Measurements from ENCODE around the gene ZNF655. TPM values are rescaled to one million over a fixed set of nuclear protein-coding genes. Genes with fewer than 3 reads are reported as not detected.
"Not testable (repeated sequence)": the region's sequence is repeated elsewhere in the genome, so short reads cannot be mapped to it uniquely, and the experiment has no call there.

Gene ZNF655
- polyA plus RNA-seq, 1 donor (not counting 4 experiments of a cell fraction or from before 2014, with no cell fraction given) = 71.1 TPM

GRCh38 chr7:99543916-99544315 lies 14.5 kb upstream of the ZNF655 start:
- no peak overlapping the region for H3K4me3 ChIP-seq (ENCODE audit: control insufficient read depth in 2 of 3, extremely low read depth in 1 of 3, insufficient read depth in 2 of 3, low read depth in 1 of 3, low read length in 3 of 3)
- H3K27me3 ChIP-seq (ENCODE audit: control insufficient read depth, extremely low read depth, insufficient read depth, low read length) = no peaks in the 10 kb centered on the region
- no peak overlapping the region for H2AFZ ChIP-seq (ENCODE audit: control insufficient read depth, low read length)
- H3K79me2 ChIP-seq (ENCODE audit: control insufficient read depth, insufficient read depth, low read length) = no peaks in the 10 kb centered on the region
- H3K36me3 ChIP-seq (ENCODE audit: control insufficient read depth in 2 of 2, extremely low read depth in 1 of 2, insufficient read depth in 2 of 2, low read length in 2 of 2) = no peaks in the 10 kb centered on the region
- no peak overlapping the region for H3K9ac ChIP-seq (ENCODE audit: control insufficient read depth, extremely low read depth, insufficient read depth, low read length)
- DNase-seq (ENCODE audit: low read depth, low spot score) (no peak), FAIRE-seq (no peak)
- peaks cover 6% of the 10 kb centered on the region for H3K9me3 ChIP-seq (ENCODE audit: control insufficient read depth, low read depth, low read length)
- TF ChIP-seq CTCF (optimal IDR thresholded peaks at IDR 0.05 in 1 of 3, IDR thresholded peaks at IDR 0.05 in 1 of 3, conservative IDR thresholded peaks at IDR 0.05 in 1 of 3; ENCODE audit: extremely low read depth in 1 of 3, insufficient read depth in 2 of 3, low read length in 3 of 3) (no peak), EZH2 (IDR thresholded peaks at IDR 0.05; ENCODE audit: low read length) (no peak)
- no peak overlapping the region for H3K27ac ChIP-seq (ENCODE audit: control insufficient read depth, insufficient read depth, low read length)
- dilution Hi-C loops (cut with MboI; ENCODE audit: extremely low pct_ligation_motif_present, low sequenced_read_pairs) = no loop called here
- no peaks in the 10 kb centered on the region for H4K20me1 ChIP-seq (ENCODE audit: control insufficient read depth, extremely low read depth, insufficient read depth, low read length)
- H3K9me1 ChIP-seq (ENCODE audit: control insufficient read depth, extremely low read depth, insufficient read depth, low read length) = no peaks in the 10 kb centered on the region
- no peak overlapping the region for H3K4me2 ChIP-seq (ENCODE audit: control insufficient read depth, extremely low read depth, insufficient read depth, low read depth, low read length)
- H3K4me1 ChIP-seq (ENCODE audit: control insufficient read depth, extremely low read depth, insufficient read depth, low read length) = no peaks in the 10 kb centered on the region

GRCh38 chr7:99545308-99545707 lies 13.1 kb upstream of the ZNF655 start:
- H3K79me2 ChIP-seq (ENCODE audit: control insufficient read depth, insufficient read depth, low read length); H3K4me3 ChIP-seq (ENCODE audit: control insufficient read depth in 2 of 3, extremely low read depth in 1 of 3, insufficient read depth in 2 of 3, low read depth in 1 of 3, low read length in 3 of 3); H3K27me3 ChIP-seq (ENCODE audit: control insufficient read depth, extremely low read depth, insufficient read depth, low read length); H3K4me2 ChIP-seq (ENCODE audit: control insufficient read depth, extremely low read depth, insufficient read depth, low read depth, low read length); DNase-seq (ENCODE audit: low read depth, low spot score); H3K9me3 ChIP-seq (ENCODE audit: control insufficient read depth, low read depth, low read length); FAIRE-seq; dilution Hi-C loops (cut with MboI; ENCODE audit: extremely low pct_ligation_motif_present, low sequenced_read_pairs); H3K9me1 ChIP-seq (ENCODE audit: control insufficient read depth, extremely low read depth, insufficient read depth, low read length); H3K36me3 ChIP-seq (ENCODE audit: control insufficient read depth in 2 of 2, extremely low read depth in 1 of 2, insufficient read depth in 2 of 2, low read length in 2 of 2); H3K27ac ChIP-seq (ENCODE audit: control insufficient read depth, insufficient read depth, low read length); H4K20me1 ChIP-seq (ENCODE audit: control insufficient read depth, extremely low read depth, insufficient read depth, low read length); H3K9ac ChIP-seq (ENCODE audit: control insufficient read depth, extremely low read depth, insufficient read depth, low read length); H2AFZ ChIP-seq (ENCODE audit: control insufficient read depth, low read length); H3K4me1 ChIP-seq (ENCODE audit: control insufficient read depth, extremely low read depth, insufficient read depth, low read length): not testable (repeated sequence)

- H3K4me1 ChIP-seq (ENCODE audit: control insufficient read depth, extremely low read depth, insufficient read depth, low read length); H3K9me3 ChIP-seq (ENCODE audit: control insufficient read depth, low read depth, low read length); DNase-seq (ENCODE audit: low read depth, low spot score); H3K36me3 ChIP-seq (ENCODE audit: control insufficient read depth in 2 of 2, extremely low read depth in 1 of 2, insufficient read depth in 2 of 2, low read length in 2 of 2); dilution Hi-C loops (cut with MboI; ENCODE audit: extremely low pct_ligation_motif_present, low sequenced_read_pairs); H3K27ac ChIP-seq (ENCODE audit: control insufficient read depth, insufficient read depth, low read length); FAIRE-seq; H3K4me2 ChIP-seq (ENCODE audit: control insufficient read depth, extremely low read depth, insufficient read depth, low read depth, low read length); H4K20me1 ChIP-seq (ENCODE audit: control insufficient read depth, extremely low read depth, insufficient read depth, low read length); H3K9ac ChIP-seq (ENCODE audit: control insufficient read depth, extremely low read depth, insufficient read depth, low read length); H3K9me1 ChIP-seq (ENCODE audit: control insufficient read depth, extremely low read depth, insufficient read depth, low read length); H3K27me3 ChIP-seq (ENCODE audit: control insufficient read depth, extremely low read depth, insufficient read depth, low read length); H2AFZ ChIP-seq (ENCODE audit: control insufficient read depth, low read length); H3K4me3 ChIP-seq (ENCODE audit: control insufficient read depth in 2 of 3, extremely low read depth in 1 of 3, insufficient read depth in 2 of 3, low read depth in 1 of 3, low read length in 3 of 3): not testable (repeated sequence)
- peaks cover 15% of the 10 kb centered on the region for H3K79me2 ChIP-seq (ENCODE audit: control insufficient read depth, insufficient read depth, low read length)
These were observed 8.9 kb upstream of the ZNF655 start for GRCh38 chr7:99549545-99549944.
